Ishikawa (cell line): ENCODE data around the gene HOXB3.

Experiments used
- EGR1 ChIP-seq: IDR thresholded peaks from 2 replicates; pipeline ENCODE4 v1.6.1; 2012
- EP300 ChIP-seq: IDR thresholded peaks from 2 replicates; pipeline ENCODE4 v1.6.1; 2012; ENCODE audit warnings: borderline replicate concordance
- RAD21 ChIP-seq: IDR thresholded peaks from 2 replicates; pipeline ENCODE4 v1.6.1; 2012; ENCODE audit warnings: low read depth
- TAF1 ChIP-seq: IDR thresholded peaks from 2 replicates; pipeline ENCODE4 v1.6.1; 2012; ENCODE audit warnings: low read depth, mild to moderate bottlenecking
- TCF12 ChIP-seq: IDR thresholded peaks from 2 replicates; pipeline ENCODE4 v1.6.1; 2012; ENCODE audit warnings: low read depth
- YY1 ChIP-seq: IDR thresholded peaks from 2 replicates; pipeline ENCODE4 v1.6.1; 2012; ENCODE audit warnings: low read depth
- ZBTB7A ChIP-seq: IDR thresholded peaks from 2 replicates; pipeline ENCODE4 v1.6.1; 2012; ENCODE audit warnings: low read depth
- TF ChIP-seq, protein P1 (sequence below): IDR thresholded peaks from 2 replicates; pipeline ENCODE4 v1.6.1; 2012; ENCODE audit warnings: low read depth, mild to moderate bottlenecking
- TF ChIP-seq, protein P2 (sequence below): IDR thresholded peaks from 2 replicates; pipeline ENCODE4 v1.6.1; 2012

DNA sequence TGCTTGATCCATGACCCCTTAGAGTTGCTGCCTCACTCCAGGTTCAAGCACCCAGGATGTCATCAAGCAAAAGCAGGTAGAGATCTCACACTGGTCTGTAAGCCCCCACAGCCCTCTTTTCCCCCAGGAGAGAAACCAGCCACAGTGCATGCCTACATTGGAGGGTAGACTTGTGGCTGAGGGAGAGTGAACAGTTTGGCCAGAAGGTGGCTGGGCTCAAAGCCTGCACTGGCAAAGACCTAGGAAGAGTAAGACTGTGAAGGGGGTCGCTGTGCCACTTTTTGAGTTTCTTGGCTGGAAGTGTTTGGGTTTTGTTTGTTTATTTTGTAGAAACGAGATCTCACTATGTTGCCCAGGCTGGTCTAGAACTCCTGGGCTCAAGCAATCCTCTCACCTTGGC is 87.7 kb downstream of the HOXB3 start:
- TF ChIP-seq, protein P1, sequence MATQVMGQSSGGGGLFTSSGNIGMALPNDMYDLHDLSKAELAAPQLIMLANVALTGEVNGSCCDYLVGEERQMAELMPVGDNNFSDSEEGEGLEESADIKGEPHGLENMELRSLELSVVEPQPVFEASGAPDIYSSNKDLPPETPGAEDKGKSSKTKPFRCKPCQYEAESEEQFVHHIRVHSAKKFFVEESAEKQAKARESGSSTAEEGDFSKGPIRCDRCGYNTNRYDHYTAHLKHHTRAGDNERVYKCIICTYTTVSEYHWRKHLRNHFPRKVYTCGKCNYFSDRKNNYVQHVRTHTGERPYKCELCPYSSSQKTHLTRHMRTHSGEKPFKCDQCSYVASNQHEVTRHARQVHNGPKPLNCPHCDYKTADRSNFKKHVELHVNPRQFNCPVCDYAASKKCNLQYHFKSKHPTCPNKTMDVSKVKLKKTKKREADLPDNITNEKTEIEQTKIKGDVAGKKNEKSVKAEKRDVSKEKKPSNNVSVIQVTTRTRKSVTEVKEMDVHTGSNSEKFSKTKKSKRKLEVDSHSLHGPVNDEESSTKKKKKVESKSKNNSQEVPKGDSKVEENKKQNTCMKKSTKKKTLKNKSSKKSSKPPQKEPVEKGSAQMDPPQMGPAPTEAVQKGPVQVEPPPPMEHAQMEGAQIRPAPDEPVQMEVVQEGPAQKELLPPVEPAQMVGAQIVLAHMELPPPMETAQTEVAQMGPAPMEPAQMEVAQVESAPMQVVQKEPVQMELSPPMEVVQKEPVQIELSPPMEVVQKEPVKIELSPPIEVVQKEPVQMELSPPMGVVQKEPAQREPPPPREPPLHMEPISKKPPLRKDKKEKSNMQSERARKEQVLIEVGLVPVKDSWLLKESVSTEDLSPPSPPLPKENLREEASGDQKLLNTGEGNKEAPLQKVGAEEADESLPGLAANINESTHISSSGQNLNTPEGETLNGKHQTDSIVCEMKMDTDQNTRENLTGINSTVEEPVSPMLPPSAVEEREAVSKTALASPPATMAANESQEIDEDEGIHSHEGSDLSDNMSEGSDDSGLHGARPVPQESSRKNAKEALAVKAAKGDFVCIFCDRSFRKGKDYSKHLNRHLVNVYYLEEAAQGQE = no peak
- no peak for TF ChIP-seq YY1
- TF ChIP-seq EP300 = no peak
- no peak for TF ChIP-seq ZBTB7A
- TF ChIP-seq EGR1 = no peak
- TF ChIP-seq TAF1 = no peak
- TF ChIP-seq RAD21 = no peak
- no peak for TF ChIP-seq TCF12
- TF ChIP-seq, protein P2, sequence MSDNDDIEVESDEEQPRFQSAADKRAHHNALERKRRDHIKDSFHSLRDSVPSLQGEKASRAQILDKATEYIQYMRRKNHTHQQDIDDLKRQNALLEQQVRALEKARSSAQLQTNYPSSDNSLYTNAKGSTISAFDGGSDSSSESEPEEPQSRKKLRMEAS = no peak
